ENCODE data around the gene GNAT3.

GNAT3 gene

GRCh38 chr7:80528689-80529088 lies 16.8 kb upstream of the GNAT3 start:
- TF ChIP-seq, protein P1, sequence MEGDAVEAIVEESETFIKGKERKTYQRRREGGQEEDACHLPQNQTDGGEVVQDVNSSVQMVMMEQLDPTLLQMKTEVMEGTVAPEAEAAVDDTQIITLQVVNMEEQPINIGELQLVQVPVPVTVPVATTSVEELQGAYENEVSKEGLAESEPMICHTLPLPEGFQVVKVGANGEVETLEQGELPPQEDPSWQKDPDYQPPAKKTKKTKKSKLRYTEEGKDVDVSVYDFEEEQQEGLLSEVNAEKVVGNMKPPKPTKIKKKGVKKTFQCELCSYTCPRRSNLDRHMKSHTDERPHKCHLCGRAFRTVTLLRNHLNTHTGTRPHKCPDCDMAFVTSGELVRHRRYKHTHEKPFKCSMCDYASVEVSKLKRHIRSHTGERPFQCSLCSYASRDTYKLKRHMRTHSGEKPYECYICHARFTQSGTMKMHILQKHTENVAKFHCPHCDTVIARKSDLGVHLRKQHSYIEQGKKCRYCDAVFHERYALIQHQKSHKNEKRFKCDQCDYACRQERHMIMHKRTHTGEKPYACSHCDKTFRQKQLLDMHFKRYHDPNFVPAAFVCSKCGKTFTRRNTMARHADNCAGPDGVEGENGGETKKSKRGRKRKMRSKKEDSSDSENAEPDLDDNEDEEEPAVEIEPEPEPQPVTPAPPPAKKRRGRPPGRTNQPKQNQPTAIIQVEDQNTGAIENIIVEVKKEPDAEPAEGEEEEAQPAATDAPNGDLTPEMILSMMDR (IDR thresholded peaks at IDR 0.05; ENCODE audit: borderline replicate concordance, control extremely low read depth, extremely low read depth, insufficient read depth, missing control alignments), result no peak
- in situ Hi-C loops (cut with MboI; ENCODE audit: low sequenced_read_pairs, unreplicated experiment), result no loop called here

GRCh38 chr7:80526472-80526871 lies 14.6 kb upstream of the GNAT3 start:
- in situ Hi-C loops (cut with MboI; ENCODE audit: low sequenced_read_pairs, unreplicated experiment), result no loop called here
- TF ChIP-seq, protein P1 (IDR thresholded peaks at IDR 0.05; ENCODE audit: borderline replicate concordance, control extremely low read depth, extremely low read depth, insufficient read depth, missing control alignments), result no peak
- no peak for DNase-seq (ENCODE audit: low spot score)

More at GRCh38 chr7:80528689-80529088, 16.8 kb upstream of the GNAT3 start:
- DNase-seq (ENCODE audit: low spot score), result no peak

GRCh38 chr7:80524693-80525092 lies 12.8 kb upstream of the GNAT3 start:
- TF ChIP-seq, protein P1 (IDR thresholded peaks at IDR 0.05; ENCODE audit: borderline replicate concordance, control extremely low read depth, extremely low read depth, insufficient read depth, missing control alignments), result no peak
- no peak for DNase-seq (ENCODE audit: low spot score)
- in situ Hi-C loops (cut with MboI; ENCODE audit: low sequenced_read_pairs, unreplicated experiment), result no loop called here

GRCh38 chr7:80521809-80522208 lies 9.9 kb upstream of the GNAT3 start:
- in situ Hi-C loops (cut with MboI; ENCODE audit: low sequenced_read_pairs, unreplicated experiment), result no loop called here
- no peak for DNase-seq (ENCODE audit: low spot score)

GRCh38 chr7:80520199-80520598 lies 8.3 kb upstream of the GNAT3 start:
- TF ChIP-seq, protein P1 (IDR thresholded peaks at IDR 0.05; ENCODE audit: borderline replicate concordance, control extremely low read depth, extremely low read depth, insufficient read depth, missing control alignments), result no peak
- in situ Hi-C loops (cut with MboI; ENCODE audit: low sequenced_read_pairs, unreplicated experiment), result no loop called here
- no peak for DNase-seq (ENCODE audit: low spot score)

More at GRCh38 chr7:80521809-80522208, 9.9 kb upstream of the GNAT3 start:
- TF ChIP-seq, protein P1 (IDR thresholded peaks at IDR 0.05; ENCODE audit: borderline replicate concordance, control extremely low read depth, extremely low read depth, insufficient read depth, missing control alignments), result no peak

- in situ Hi-C loops (cut with MboI; ENCODE audit: low sequenced_read_pairs, unreplicated experiment), result no loop called here
- TF ChIP-seq, protein P1 (IDR thresholded peaks at IDR 0.05; ENCODE audit: borderline replicate concordance, control extremely low read depth, extremely low read depth, insufficient read depth, missing control alignments), result no peak
- DNase-seq (ENCODE audit: low spot score), result no peak
Observed at GRCh38 chr7:80517282-80517747, 5.5 kb upstream of the GNAT3 start.

Measured in GM13976 (cell line).